Testis (tissue), 3 donors: ENCODE measurements around the gene SPATA31C2. TPM values are rescaled to one million over a fixed set of nuclear protein-coding genes. Genes with fewer than 3 reads are reported as not detected.

Experiments used
- DNase-seq: peaks from one replicate; pipeline ENCODE4 v3.0.0-alpha.2; 2019
- H3K27ac ChIP-seq, 2 donors: fragments of 200-600 bp; sonication (generic); one replicate each; pipeline ENCODE4 v1.5.1; 2019
- H3K27me3 ChIP-seq: fragments of 200-600 bp; sonication (generic); one replicate; pipeline ENCODE4 v1.5.1; 2019
- H3K36me3 ChIP-seq: fragments of 200-600 bp; sonication (generic); one replicate; pipeline ENCODE4 v1.5.1; 2017; ENCODE audit warnings: low read depth; ENCODE audit errors: missing control alignments
- H3K4me1 ChIP-seq: fragments of 200-600 bp; sonication (generic); one replicate; pipeline ENCODE4 v1.5.1; 2019
- H3K4me3 ChIP-seq, 2 donors: fragments of 200-600 bp; sonication (generic); one replicate each; pipeline ENCODE4 v1.5.1; 2017 to 2019
- H3K9me3 ChIP-seq: fragments of 200-600 bp; sonication (generic); one replicate; pipeline ENCODE4 v1.5.1; 2017
- CTCF ChIP-seq, 3 experiments: fragments of 450-650 bp in 2 of 3; fragments of 200-600 bp in 1 of 3; sonication (generic) in 1 of 3; IDR thresholded peaks; one replicate each; pipeline ENCODE4 v1.5.1; 2016 to 2019; ENCODE audit warnings: antibody characterized with exemption in 3 of 3, mild to moderate bottlenecking in 2 of 3, moderate library complexity in 1 of 3
- POLR2A ChIP-seq: fragments of 450-650 bp; IDR thresholded peaks from one replicate; pipeline ENCODE4 v1.6.1; 2017; ENCODE audit warnings: antibody characterized with exemption, mild to moderate bottlenecking, moderate library complexity
- WGBS, 2 donors: methylation state at CpG; one replicate each; pipeline ENCODE4 v1.1.5; 2018; 5-methylcytosine and 5-hydroxymethylcytosine counted together
- intact Hi-C: fragments of 100-400 bp; cut with DNase I; formaldehyde crosslinking; loops from one replicate; pipeline ENCODE4 v1.15.1; 2023; ENCODE audit warnings: low total_unique reads
- polyA plus RNA-seq: library from polyadenylated mRNA; stranded (reverse); fragments of 350-450 nt; fragmentation: Illumina TruSeq; extraction: RNeasy Lipid Tissue Mini Kit (QIAGEN cat#74804); gene quantifications from one replicate; pipeline ENCODE4 v1.2.3, GENCODE V29; 2014; ENCODE audit warnings: low read depth, low replicate concordance; ENCODE audit not compliant: insufficient read depth
- total RNA-seq, 2 donors: library from RNA; depleted of rRNA; stranded (reverse); fragments of >200 nt; gene quantifications; one replicate each; pipeline ENCODE4 v1.2.3, GENCODE V29; 2016

Gene SPATA31C2
- total and polyA plus RNA-seq, 3 donors from 2014 or later = 3.6 to 13.8 (median 10.7) TPM

DNA sequence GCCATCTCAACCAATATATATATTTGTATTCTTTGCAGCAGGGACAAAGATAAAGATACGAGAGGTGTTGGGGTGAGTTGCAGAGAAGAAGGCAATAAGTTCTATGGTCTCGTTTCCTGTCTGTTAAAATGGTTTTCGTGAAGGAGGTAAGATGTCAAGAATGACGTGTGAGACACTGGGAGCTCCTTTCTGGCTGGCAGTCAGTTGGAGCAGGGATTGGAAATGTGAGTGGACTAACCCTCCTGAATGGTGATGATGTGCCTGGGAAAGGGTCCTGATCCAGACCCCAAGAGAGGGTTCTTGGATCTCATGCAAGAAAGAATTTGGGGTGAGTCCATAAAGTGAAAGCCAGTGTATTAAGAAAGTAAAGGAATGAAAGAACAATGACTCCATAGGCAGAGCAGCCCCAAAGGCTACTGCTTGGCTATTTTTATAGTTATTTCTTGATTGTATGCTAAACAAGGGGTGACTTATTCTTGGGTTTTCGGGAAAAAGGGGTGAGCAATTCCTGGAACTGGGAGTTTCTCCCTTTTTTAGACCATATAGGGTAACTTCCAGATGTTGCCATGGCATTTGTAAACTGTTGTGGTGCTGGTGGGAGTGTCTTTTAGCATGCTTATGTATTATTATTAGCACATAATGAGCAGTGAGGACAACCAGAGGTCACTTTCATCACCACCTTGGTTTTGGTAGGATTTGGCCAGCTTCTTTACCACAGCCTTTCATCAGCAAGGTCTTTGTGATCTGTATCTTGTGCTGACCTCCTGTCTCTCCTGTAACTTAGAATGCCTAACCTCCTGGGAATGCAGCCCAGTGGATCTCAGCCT, 53.7 kb downstream of the SPATA31C2 start:
- H3K36me3 ChIP-seq = no peaks in the 10 kb centered on the region
- H3K4me1 ChIP-seq = peaks cover 5% of the 10 kb centered on the region
- no peak for TF ChIP-seq CTCF (IDR thresholded peaks at IDR 0.05)
- TF ChIP-seq POLR2A = no peak
- intact Hi-C loops = no loop called here
- no peak overlapping the region for H3K4me3 ChIP-seq
- no peaks in the 10 kb centered on the region for H3K27me3 ChIP-seq
- WGBS, 2 donors = 89 to 90% methylated on average over 5 of the region's 5 CpGs
- no peaks in the 10 kb centered on the region for H3K9me3 ChIP-seq
- DNase-seq = no peak
- no peak overlapping the region for H3K27ac ChIP-seq

Other genes with a start within 250 kb of the SPATA31C2 start
- 10 to 100 TPM in 1 of 2 donors, 1 to 10 TPM in 1; 5.9 to 13.5 TPM for gene SPATA31C1, start 220.5 kb downstream of the SPATA31C2 start, total RNA-seq
- gene SPATA31C1, start 220.5 kb downstream of the SPATA31C2 start, polyA plus RNA-seq = 21.1 TPM
- 10 to 100 TPM; 18.2 to 22.3 TPM for gene CDK20, start 163.9 kb downstream of the SPATA31C2 start, total RNA-seq
- gene CDK20, start 163.9 kb downstream of the SPATA31C2 start, polyA plus RNA-seq = 39.8 TPM
- gene SPIN1, start 250.0 kb upstream of the SPATA31C2 start, total RNA-seq = 100 to 1,000 TPM; 119 to 139 TPM
- gene SPIN1, start 250.0 kb upstream of the SPATA31C2 start, polyA plus RNA-seq = 93.7 TPM